Stimulated activated CD8-positive, alpha-beta memory T cell treated with anti-CD3 and anti-CD28 coated beads, Interleukin-4, amount 100 ng/mL, for 24 hours (primary cell): ENCODE data around the gene PLSCR5.

Experiments
- DNase-seq: peaks from one replicate; pipeline ENCODE4 v3.0.0-alpha.2; 2020; ENCODE audit warnings: low read depth

The PLSCR5 gene

GRCh38 chr3:146544002-146544928 is 60.9 kb downstream of the PLSCR5 start, which contains the start of gene PLSCR1:
PLSCR1 (minus strand) TSS chr3:146544607; CDS start chr3:146536552, 8,055 bp downstream.
- peak; percentile 68 for DNase-seq

- no peak for DNase-seq
These were observed 61.6 kb downstream of the PLSCR5 start for GRCh38 chr3:146543461-146544001.

- no peak for DNase-seq
These were observed 62.2 kb downstream of the PLSCR5 start for GRCh38 chr3:146542978-146543377.

GRCh38 chr3:146542179-146542578 is 63.0 kb downstream of the PLSCR5 start:
- DNase-seq = no peak

GRCh38 chr3:146540978-146541377 is 64.2 kb downstream of the PLSCR5 start:
- DNase-seq = no peak

- DNase-seq = no peak
These were observed 64.9 kb downstream of the PLSCR5 start for GRCh38 chr3:146540236-146540635.

GRCh38 chr3:146539315-146539714 is 65.8 kb downstream of the PLSCR5 start:
- no peak for DNase-seq

- DNase-seq = no peak
These were observed 67.5 kb downstream of the PLSCR5 start for GRCh38 chr3:146537603-146538002.

- no peak for DNase-seq
These were observed 68.5 kb downstream of the PLSCR5 start for GRCh38 chr3:146536681-146537080.
